Psoas muscle (tissue), 8 donors: Measurements from ENCODE around the gene CATSPER1. TPM values are rescaled to one million over a fixed set of nuclear protein-coding genes. Genes with fewer than 3 reads are reported as not detected.

ENCODE experiments used
- ATAC-seq, 4 donors: fragments of 200-7000 bp; cut with Tn5 transposase; one replicate each; pipeline ENCODE4 v1.9.1; 2020; ENCODE audit warnings: moderate library complexity in 3 of 4, mild to moderate bottlenecking in 2 of 4
- DNase-seq, 2 donors: peaks; one replicate each; pipeline ENCODE4 v3.0.0-alpha.2; 2020
- H3K27ac ChIP-seq: fragments of 200-600 bp; one replicate; pipeline ENCODE4 v1.8.0; 2022
- H3K27me3 ChIP-seq, 3 donors: fragments of 200-600 bp in 1 of 3; one replicate each; pipeline versions ENCODE4 v1.6.1 to v1.8.0; 2013 to 2022; ENCODE audit warnings: low read length in 2 of 3, mild to moderate bottlenecking in 2 of 3, moderate library complexity in 1 of 3; ENCODE audit not compliant: insufficient read depth in 3 of 3
- H3K36me3 ChIP-seq, 2 donors: fragments of 200-600 bp in 1 of 2; one replicate each; pipeline versions ENCODE4 v1.6.1 to v1.8.0; 2013 to 2022; ENCODE audit warnings: low read depth in 1 of 2, mild to moderate bottlenecking in 1 of 2, moderate library complexity in 1 of 2; ENCODE audit not compliant: insufficient read depth in 1 of 2
- H3K4me1 ChIP-seq: fragments of 200-600 bp; one replicate; pipeline ENCODE4 v1.8.0; 2022
- H3K4me3 ChIP-seq: fragments of 200-600 bp; one replicate; pipeline ENCODE4 v1.8.0; 2022; ENCODE audit warnings: mild to moderate bottlenecking
- H3K9me3 ChIP-seq: fragments of 200-600 bp; one replicate; pipeline ENCODE4 v1.8.0; 2022
- WGBS, 3 donors: extraction: QIAGEN DNeasy Blood & Tissue Kit; methylation state at CpG; one replicate each; pipeline versions ENCODE4 v1.1.6 to v1.1.7; 2013; 5-methylcytosine and 5-hydroxymethylcytosine counted together
- intact Hi-C, 2 donors: fragments of 100-400 bp; cut with DNase I; formaldehyde crosslinking; loops; one replicate each; pipeline versions ENCODE4 v1.11.0 to v1.14.2; 2022
- polyA plus RNA-seq, 3 donors: library from polyadenylated mRNA; stranded (reverse); fragments of 200-250 nt; gene quantifications; one replicate each; pipeline ENCODE4 v1.2.3, GENCODE V29; 2013
- total RNA-seq, 4 donors: library from RNA; stranded (reverse); fragmentation: NEBNext Ultra II Directional in 2 of 4; extraction: Animal tissue kit (Norgen Biotek cat#: 25700) in 2 of 4; gene quantifications; one replicate each; pipeline versions ENCODE4 v1.2.1 to v1.2.4, GENCODE V29; 2021 to 2023
- TF ChIP-seq, protein P1 (sequence below): fragments of 200-600 bp; IDR thresholded peaks from one replicate; pipeline ENCODE4 v1.8.0; 2022; ENCODE audit warnings: antibody characterized with exemption
- donor health status: healthy with polysubstance abuse.
- donor health status: DM: no; HTN: no; CAD: no; lungs with moderate emphysema.
- donor health status: Bipolar disorder and iron deficiency.
- donor health status: healthy.
- donor health status: DM: yes; HTN: yes; CAD: no.
- donor health status: DM: no; HTN: no; CAD: no.
- donor health status: DM: no; HTN: no; CAD: no.
- donor health status: DM: yes; HTN: yes; CAD: no.

CATSPER1 gene
- total and polyA plus RNA-seq, 7 donors = 0.01 to 0.55 TPM; not detected in 5

DNA sequence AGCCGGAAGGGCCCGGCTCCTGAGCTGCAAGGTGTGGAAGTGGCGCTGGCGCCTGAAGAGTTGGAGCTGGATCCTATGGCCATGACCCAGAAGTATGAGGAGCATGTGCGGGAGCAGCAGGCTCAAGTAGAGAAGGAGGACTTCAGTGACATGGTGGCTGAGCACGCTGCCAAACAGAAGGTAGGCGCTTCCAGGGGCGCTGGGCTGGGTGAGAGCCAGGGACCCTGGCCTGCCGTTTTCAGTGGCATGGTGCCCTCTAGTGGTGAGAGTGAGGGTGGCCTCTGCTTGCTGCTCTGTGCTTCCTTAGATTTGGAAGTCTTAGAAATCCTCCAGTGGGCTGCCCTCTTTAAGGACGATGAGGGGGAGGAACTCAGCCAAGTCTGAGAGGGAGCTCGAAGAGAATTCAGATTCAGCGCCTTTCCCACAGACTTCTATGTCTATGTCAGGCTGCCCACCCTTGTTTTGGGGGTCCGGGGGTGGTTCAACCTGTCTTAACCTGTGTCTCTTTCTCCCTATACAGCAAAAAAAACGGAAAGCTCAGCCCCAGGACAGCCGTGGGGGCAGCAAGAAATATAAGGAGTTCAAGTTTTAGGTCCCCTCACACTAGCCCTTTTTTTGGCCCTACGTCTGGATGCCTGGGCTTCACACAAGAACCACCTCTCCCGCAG lies 42.0 kb upstream of the CATSPER1 start:
- peak overlapping the region; percentile 90 for H3K27ac ChIP-seq
- no peaks in the 10 kb centered on the region for H3K9me3 ChIP-seq
- WGBS, 3 donors = 53 to 60% (median 55%) methylated on average over 17 of the region's 17 CpGs
- intact Hi-C loops = no loop called here
- DNase-seq (peak; percentile 67 to 79), ATAC-seq (peak; percentile 52 to 72 (median 56))
- peak overlapping the region; percentile 93 for H3K4me3 ChIP-seq
- H3K27me3 ChIP-seq = no peaks in the 10 kb centered on the region
- peaks cover 19% of the 10 kb centered on the region for H3K4me1 ChIP-seq
- peaks cover 11 to 64% of the 10 kb centered on the region in 2 donors for H3K36me3 ChIP-seq
- TF ChIP-seq, protein P1, sequence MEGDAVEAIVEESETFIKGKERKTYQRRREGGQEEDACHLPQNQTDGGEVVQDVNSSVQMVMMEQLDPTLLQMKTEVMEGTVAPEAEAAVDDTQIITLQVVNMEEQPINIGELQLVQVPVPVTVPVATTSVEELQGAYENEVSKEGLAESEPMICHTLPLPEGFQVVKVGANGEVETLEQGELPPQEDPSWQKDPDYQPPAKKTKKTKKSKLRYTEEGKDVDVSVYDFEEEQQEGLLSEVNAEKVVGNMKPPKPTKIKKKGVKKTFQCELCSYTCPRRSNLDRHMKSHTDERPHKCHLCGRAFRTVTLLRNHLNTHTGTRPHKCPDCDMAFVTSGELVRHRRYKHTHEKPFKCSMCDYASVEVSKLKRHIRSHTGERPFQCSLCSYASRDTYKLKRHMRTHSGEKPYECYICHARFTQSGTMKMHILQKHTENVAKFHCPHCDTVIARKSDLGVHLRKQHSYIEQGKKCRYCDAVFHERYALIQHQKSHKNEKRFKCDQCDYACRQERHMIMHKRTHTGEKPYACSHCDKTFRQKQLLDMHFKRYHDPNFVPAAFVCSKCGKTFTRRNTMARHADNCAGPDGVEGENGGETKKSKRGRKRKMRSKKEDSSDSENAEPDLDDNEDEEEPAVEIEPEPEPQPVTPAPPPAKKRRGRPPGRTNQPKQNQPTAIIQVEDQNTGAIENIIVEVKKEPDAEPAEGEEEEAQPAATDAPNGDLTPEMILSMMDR = peak; percentile 84

DNA sequence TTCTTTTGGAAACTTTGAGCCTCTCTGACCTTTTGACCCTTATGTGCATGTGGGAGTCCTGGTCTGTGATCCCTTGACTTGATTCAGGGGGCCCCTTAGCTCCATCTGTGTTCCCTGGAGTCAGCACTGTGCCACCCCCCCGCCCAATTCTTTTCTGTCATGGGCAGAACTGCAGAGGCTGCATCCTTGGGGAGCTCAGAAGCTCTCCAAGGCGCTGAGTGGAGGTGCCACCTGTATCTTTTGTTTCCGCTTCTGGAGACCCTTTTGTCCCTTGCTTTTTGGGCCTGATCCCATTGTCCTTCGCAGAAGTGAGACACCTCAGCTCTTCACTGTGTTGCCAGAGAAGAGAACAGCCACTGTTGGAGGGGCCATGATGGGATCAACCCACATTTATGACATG lies 41.4 kb upstream of the CATSPER1 start:
- Histone ChIP-seq H3K9me3 (no peaks in the 10 kb centered on the region), H3K4me1 (peaks cover 19% of the 10 kb centered on the region), H3K27me3 (no peaks in the 10 kb centered on the region), H3K4me3 (no peak overlapping the region), H3K27ac (peak overlapping the region; percentile 90), H3K36me3 (peaks cover 13 to 65% of the 10 kb centered on the region in 2 donors)
- ATAC-seq (no peak), DNase-seq (no peak)
- WGBS, 3 donors = 73 to 99% (median 83%) methylated on average over 4 of the region's 4 CpGs
- intact Hi-C loops = no loop called here
- TF ChIP-seq, protein P1 = no peak

DNA sequence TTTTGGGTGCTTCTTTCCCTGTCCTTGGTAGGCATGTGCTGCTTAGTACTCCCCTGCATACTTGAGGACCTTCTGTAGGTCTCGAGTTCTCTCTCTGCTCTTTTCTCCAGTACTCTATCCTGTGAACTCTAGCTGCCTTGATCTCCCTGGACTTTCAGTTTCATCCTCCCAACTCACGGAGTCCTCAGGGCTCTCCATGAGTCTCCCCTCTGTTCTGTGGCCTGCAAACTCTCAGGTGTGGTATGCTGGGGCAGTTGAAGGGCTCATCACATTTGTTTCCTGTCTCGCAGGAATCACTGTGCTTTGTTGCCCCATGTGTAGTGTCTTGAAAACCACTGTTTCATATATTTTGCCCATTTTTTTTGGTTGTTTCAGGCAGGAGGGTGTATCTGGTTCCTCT lies 40.5 kb upstream of the CATSPER1 start:
- ATAC-seq (no peak), DNase-seq (no peak)
- no peak overlapping the region for H3K27ac ChIP-seq
- peaks cover 14 to 74% of the 10 kb centered on the region in 2 donors for H3K36me3 ChIP-seq
- H3K9me3 ChIP-seq = no peaks in the 10 kb centered on the region
- TF ChIP-seq, protein P1 = no peak
- WGBS, 3 donors = 79 to 88% (median 85%) methylated on average over 3 of the region's 3 CpGs
- H3K27me3 ChIP-seq = no peaks in the 10 kb centered on the region
- H3K4me1 ChIP-seq = peaks cover 19% of the 10 kb centered on the region
- intact Hi-C loops = no loop called here
- H3K4me3 ChIP-seq = no peak overlapping the region

DNA sequence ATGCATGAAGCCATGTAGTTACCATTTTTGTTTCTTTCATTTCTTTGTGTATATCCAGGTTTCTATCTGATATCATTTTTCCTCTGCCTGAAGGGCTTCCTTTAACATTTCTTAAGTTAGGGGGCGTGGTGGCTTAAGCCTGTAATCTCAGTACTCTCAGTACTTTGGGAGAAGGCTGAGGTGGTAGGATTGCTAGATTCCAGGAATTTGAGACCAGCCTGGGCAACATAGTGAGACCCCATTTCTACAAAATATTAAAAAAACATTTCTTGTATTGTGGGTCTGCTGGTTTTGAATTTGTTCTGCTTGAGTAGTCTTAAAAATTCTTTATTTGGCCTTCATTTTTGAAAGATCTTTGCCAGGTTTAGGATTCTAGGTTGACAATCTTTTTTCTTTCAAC lies 38.3 kb upstream of the CATSPER1 start:
- H3K9me3 ChIP-seq = no peaks in the 10 kb centered on the region
- WGBS, 3 donors = 96 to 100% (median 98%) methylated on average over 1 of the region's 1 CpG
- ATAC-seq (no peak), DNase-seq (no peak)
- no peak overlapping the region for H3K4me3 ChIP-seq
- no peak overlapping the region for H3K27ac ChIP-seq
- TF ChIP-seq, protein P1 = no peak
- peaks cover 18% of the 10 kb centered on the region for H3K4me1 ChIP-seq
- no peaks in the 10 kb centered on the region for H3K27me3 ChIP-seq
- H3K36me3 ChIP-seq = peaks cover 27 to 96% of the 10 kb centered on the region in 2 donors
- intact Hi-C loops = no loop called here

DNA sequence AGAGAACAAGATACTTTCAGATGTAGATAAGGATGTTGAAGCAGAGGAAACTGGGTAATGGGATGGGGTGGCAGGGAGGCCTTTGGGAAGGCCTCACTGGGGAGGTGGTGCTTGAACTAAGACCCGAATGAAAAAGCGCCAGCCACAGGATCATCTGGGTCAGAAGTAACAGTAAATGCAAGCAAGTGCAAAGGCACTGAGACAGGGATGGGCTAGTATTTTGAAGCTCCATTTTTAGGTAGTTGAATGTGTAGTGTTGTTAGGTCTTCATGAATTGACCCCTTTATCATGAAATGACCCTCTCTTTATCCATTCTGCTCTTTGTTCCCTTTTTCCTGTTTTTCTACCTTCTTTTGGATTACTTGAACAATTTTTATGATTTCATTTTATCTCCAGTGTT lies 37.6 kb upstream of the CATSPER1 start:
- intact Hi-C loops = no loop called here
- WGBS, 3 donors = 97 to 100% (median 100%) methylated on average over 2 of the region's 2 CpGs
- TF ChIP-seq, protein P1 = no peak
- Histone ChIP-seq H3K27me3 (no peaks in the 10 kb centered on the region), H3K9me3 (no peaks in the 10 kb centered on the region), H3K4me3 (no peak overlapping the region), H3K36me3 (peaks cover 32 to 100% of the 10 kb centered on the region in 2 donors), H3K27ac (no peak overlapping the region), H3K4me1 (peaks cover 11% of the 10 kb centered on the region)
- DNase-seq = no peak
- ATAC-seq = no peak
